GM19025 (cell line): ENCODE data around the gene APEX2.
"Not testable (repeated sequence)": the region's sequence is repeated elsewhere in the genome, so short reads cannot be mapped to it uniquely, and the experiment has no call there.

Experiments used
- ATAC-seq: cut with Tn5 transposase; IDR thresholded peaks from one replicate; pipeline ENCODE4 v1.9.1; 2021; ENCODE audit warnings: mild to moderate bottlenecking, low read depth, moderate library complexity; ENCODE audit not compliant: unreplicated experiment

APEX2 gene

DNA sequence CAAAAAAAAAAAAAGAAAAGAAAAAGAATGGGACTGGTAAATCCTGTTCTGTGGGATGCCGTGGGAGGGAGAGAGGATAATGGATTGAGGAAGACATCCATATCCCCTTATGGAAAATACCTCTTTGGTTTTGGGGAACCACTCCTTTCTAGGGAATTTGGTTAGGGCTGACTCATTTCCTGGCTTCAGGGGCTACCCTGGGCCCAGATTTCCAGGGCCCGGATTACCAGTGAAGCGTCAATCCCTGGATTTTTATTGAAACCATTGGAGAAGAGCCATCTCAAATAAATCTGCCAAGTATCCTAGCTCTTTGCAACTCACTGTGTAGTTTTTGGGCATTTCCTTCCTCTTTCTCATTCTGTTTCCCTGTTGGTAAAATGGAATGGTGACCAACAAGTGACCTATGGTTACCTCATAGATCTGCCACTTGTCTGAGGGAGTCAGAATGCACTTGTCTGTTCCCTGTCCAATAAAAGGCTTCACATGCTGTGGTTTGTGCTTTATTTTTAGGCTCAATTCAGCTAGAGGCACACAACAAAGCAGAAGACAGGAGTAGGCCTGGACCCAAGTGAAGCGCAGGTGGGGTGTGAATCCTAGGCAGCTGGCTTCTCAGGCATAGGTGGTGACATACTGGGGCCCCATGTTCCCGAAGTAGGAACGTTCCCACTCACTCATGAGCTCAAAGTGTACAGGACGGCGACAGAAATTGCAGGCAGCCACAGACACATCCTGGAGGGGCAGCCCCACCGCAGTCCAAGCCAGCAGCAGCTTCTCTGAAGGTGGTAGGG, 8.6 kb downstream of the APEX2 start:
- ATAC-seq = no peak

DNA sequence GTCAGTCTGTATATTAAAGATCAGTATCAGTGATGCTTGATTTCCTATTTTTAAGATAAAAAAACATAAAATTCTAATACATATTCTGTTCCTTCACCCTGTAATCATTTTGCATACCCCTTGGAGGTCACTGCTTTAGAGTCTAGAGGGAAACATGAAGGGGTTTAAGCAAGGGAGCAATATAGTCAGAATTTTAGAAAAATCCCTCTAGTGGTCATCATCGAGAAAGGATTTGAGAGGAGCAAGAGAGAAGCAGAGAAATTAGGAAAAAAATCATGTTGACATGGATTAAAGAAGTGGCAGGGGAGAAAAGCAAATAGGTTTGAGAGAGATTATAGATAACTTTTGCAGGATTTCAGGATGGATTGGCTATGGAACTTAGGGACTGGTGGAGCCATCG, 11.1 kb downstream of the APEX2 start:
- ATAC-seq = no peak

DNA sequence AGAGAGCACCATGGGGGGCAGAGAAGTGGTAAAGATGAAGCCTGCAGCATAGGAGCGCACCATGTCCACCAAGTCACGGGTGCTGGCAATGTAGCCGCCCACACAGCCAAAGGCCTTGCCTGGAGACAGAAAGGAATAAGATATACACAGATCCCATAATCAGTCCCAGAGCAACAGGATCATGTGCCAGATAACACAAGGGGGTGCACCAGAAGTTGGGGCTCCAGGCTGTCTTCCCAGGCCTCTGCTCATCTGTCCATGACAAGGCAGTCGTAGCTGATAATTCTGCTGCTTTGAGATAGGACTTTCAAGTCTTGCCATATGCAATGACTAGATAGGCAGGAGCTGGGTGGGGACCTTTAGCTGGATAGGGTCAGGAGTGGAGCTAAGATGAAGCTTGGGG, 14.7 kb downstream of the APEX2 start:
- no peak for ATAC-seq

DNA sequence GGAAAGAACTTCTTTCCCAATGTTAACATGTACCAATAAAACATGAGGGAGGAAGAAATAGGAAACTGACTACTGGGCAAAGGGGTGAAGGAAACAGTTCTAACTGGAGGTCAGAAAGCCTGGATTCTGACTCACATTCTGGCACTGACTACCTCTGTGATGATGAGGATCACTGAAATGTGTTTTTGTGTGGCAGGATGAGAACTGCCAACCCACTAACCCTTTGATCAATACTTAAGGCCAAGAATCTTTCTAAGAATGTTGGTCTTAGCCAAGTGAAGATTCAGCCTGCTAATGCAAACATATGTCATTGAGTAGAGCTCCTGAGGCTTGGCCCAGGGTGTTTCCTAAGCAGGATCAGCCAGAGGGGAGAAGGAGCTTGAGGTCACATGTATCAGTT, 26.0 kb downstream of the APEX2 start:
- no peak for ATAC-seq

DNA sequence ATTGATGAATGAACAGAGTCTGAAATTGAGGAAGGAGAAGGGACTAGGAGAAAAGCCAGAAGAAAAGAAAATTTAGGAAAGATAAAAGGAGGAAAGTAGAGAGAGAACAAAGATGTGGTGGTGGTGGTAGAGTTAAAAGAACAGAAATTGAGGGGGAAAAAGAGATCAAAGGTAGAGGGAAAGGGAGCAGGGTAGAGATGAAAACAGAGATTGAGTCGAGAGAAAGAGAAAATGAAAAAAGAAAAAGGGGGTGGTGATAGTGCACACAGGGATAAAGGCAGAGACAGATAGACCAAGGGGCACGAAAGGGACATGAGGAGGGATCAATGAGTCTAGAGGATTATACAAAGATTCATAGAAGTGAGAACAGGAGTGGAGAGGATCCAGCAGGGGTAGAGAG, 26.7 kb downstream of the APEX2 start:
- ATAC-seq = no peak

DNA sequence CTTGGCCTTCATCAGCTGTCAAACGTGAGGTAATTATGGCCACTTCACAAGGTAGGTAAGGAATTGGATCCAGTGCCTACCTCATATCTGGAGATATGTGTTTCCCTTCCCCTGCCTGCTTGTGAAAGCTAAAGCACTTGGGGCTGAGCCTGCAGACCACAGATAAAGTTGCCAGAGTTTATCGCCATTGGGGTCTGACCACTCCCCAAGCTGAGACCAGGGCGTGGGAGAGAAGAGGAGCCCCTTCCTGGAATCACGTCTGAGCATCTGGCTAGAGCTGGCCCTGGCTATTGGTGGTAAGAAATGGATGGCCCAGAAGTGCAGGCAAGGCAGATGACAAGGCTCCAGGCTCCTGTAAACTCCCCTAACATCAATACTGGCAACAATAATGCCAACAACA, 27.9 kb downstream of the APEX2 start:
- no peak for ATAC-seq

DNA sequence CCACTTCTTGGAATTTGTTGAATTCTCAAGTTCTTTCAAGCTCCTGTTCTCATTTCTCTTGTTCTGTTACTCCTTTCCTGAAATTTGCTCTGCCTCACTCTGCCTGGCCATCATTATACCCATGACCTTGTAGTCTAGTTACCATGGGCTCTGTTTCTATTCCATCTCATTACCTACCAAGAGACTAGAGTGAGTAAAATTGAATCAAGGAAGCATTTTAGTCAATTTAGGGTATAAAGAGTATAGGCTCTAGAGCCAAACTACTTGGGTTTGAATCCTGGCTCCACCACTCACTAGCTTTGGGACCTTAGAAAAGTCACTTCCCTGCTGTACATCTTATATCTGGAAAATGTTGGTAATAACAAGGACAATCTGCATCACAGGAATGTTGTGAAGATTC, 28.4 kb downstream of the APEX2 start:
- ATAC-seq = no peak

DNA sequence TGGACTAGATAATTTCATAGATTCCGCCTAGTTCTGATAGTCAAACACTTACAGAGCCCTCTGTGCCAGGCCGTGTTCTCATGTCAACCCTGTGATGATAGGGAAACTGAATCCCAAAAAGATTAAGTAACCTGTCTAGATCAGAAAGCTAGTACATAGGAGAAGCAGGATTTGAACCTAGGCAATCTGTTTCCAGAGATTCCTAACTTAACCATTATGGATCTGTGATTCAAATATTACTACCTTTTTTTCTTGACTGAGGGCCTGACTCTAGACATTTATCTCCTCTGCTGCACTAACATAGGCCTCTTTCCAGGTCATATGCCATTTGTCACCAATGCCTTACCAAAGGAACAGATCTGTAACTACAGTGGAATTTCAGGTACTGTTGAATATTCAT, 29.1 kb downstream of the APEX2 start:
- ATAC-seq = no peak

DNA sequence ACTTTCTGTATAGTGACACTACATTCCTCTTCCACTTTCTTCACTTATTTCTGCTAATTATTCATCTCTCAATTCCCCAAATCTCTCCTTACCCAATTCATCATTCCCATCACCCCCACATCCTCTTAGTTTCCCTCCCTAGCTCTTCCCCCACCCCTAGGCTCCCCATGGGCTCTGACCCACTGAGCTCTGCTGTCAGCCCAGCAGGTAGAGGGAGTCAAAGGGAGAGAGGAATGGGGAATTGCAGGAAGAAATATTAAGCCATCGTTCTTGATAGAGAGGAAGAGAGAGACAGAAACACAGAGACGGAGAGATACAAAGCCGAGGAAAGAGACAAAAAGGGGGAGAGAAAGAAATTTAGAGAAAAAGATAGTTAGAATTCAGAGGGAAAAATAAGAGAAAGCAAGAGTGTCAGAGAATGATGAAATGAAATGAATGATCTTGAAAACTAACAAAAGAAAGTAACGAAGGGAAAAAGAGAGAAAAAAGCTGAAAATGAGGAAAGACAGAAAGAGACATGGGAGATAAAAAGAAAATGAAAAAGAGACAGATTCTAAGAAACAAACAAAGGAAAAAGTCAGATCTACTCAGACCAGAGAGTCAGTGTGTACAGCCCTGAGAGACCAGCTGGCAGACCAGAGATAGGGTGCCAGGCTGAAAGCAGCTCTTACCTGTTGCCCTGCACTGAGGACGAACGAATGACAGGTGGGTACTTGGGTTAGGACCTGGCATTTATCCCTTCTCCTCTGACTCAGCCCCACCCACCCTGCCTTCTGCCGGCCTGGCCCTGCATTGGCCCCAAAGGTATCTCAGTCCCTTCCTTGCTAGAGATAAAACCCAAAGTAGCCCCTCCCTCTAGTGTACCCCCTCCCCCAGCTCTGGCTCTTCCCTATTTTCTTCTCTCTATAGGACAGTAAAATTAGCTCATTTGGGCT, 30.4 kb downstream of the APEX2 start, which contains the start of gene ALAS2:
ALAS2 (minus strand) TSS at position 707 of the 935 bp plus-strand sequence. CDS start 4,977 bp downstream, outside the sequence.
- no peak for ATAC-seq

DNA sequence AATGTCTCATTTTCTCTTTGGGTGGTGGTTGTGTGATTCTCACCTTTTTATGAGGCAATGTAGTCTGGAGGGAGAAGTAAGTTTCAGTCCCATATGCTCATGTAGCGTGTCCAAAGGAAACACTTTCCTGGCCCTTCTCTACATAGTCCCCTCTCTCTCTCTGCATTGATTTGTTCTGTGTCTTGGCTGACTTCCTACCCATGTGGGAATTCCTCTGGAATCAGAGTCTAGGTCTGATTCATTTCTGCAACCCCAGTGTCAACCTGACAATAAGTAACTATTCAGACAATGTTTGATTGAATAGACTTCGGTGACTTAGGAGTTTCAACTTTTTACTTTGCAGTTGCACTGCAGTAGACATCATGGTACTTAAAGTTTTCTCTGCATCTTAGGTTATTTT, 33.3 kb downstream of the APEX2 start:
- no peak for ATAC-seq

DNA sequence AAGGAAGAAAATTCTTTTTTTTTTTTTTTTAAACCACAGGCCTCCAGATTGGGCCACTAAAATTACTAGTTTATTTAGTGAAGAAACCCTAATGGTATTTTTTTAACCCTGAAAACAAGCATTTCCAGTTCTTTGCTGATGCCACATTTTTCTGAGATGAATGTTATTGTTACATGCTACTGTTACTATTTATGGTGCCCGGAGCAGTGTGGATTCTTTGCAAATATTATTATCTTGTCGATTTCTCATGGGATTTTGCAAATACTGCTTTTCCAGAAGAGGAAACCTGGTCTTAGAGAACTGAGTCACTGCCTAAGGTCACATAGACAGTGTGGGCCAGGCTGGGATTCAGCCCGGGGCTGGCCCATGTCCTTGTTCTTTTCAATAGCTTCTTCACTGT, 39.3 kb downstream of the APEX2 start:
- ATAC-seq = no peak

DNA sequence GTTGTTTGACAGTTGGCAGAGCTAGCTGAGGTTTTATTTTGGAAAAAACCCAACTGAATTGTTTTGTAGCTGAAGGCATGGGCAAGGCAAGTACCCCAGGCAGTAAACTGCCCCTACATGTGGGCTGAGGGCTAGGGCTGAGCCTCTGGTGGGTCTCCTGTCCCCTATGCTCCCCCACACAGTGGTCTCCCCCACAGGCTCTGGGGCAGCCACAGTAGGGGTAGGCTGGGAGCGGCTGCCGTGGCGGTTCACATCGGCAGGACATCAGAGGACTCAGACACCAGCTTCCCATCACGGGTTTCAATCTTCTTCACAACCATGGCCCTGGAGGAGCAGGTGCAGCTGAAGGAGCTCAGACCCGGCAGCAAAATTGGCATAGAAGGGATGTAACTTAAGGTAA, 41.4 kb downstream of the APEX2 start:
- no peak for ATAC-seq

DNA sequence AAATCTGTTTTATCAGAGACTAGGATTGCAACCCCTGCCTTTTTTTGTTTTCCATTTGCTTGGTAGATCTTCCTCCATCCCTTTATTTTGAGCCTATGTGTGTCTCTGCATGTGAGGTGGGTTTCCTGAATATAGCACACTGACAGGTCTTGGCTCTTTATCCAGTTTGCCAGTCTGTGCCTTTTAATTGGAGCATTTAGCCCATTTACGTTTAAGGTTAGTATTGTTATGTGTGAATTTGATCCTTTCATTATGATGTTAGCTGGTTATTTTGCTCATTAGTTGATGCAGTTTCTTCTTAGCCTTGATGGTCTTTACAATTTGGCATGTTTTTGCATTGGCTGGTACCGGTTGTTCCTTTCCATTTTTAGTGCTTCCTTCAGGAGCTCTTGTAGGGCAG, 50.4 kb downstream of the APEX2 start:
- ATAC-seq = not testable (repeated sequence)

DNA sequence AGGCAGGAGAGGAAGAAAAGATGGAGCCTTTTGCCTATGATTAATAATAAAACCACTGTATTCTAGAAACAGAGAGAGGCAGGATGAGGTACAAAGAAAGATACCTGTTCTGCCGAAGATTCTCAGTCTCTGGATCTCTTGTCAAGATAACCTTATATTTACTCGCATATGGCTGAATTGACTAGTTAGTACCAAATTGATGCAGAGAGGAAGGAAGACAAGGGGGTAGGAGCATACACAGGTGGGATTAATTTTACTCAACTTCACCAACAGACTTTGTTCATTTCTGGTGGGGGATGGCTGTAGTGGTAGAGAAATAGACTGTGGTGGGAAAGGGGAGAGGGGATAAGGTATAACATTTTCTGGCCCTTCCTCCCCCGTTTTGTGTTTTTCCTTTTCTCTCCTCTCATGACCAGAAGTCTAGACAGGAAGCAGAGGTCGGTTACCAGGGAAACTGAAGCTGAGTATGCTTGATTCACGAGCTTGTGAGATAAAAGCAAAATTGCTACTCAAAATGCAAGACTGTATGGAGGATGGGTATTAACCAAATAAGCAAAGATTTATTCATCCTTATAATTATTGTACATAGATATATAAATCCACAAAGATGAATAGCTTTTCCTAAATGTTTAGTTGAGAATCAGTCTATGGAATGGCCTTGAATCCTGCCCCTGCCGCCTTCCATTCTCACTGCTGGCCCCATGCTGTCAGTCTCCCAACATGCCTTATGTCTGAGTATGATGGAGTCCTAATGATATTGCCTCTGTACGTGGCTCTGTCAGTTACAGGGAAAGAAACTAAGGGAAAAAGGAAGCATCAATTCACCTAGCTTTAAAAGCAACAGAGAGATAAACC, 56.9 kb downstream of the APEX2 start:
- no peak for ATAC-seq

DNA sequence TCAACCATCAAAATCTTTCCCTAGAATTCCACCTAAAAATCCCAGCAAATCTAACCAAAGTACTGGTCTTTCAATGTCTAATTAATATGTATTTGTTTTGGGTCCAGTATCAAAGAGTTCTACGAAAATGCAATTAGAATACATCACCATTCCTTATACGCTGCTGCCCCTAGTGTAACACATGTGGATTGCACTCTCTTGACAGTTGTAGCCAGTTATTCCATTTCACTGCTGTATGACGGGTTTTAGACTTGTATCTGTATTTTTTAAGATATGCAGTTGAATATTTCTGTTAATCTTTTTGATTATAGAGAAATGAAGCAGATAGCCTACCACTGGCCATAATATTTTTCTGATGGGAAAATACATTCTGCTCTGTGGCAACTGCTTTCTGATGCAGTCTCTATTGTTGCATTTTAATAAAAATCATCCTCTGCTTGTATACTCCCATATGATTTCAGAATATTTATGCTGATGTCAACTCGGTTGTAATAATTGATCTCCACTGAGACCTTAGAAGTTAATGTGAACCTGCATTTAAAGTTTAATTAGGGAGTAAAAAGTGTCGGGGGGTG, 57.6 kb downstream of the APEX2 start:
- no peak for ATAC-seq
